HCT116 (cell line): ENCODE measurements around the gene TSPAN1. TPM values are rescaled to one million over a fixed set of nuclear protein-coding genes. Genes with fewer than 3 reads are reported as not detected.

Source experiments
- ATAC-seq: fragments of 200-7000 bp; cut with Tn5 transposase; 2 replicates; pipeline ENCODE4 v1.9.1; 2020; ENCODE audit warnings: mild to moderate bottlenecking, moderate library complexity
- BruUV-seq: library from RNA; stranded (reverse); fragments of 400-500 nt; replicated peaks from 2 replicates; lab custom pipeline; 2021; lab: Mats Ljungman, UMichigan
- CTCF ChIA-PET: fragments of 300-600 bp; sonication (Branson Sonifier 250); formaldehyde crosslinking; loops from one replicate; lab custom pipeline; 2021; ENCODE audit warnings: antibody characterized with exemption; lab: Charles Lee
- POLR2A ChIA-PET: fragments of 300-600, 350-600 bp; sonication (Branson Sonifier 250); formaldehyde crosslinking; loops from one replicate; lab custom pipeline; 2021; ENCODE audit warnings: antibody characterized with exemption; lab: Charles Lee
- RAD21 ChIA-PET, 2 experiments: fragments of 300-600 bp; sonication (Branson Sonifier 250); formaldehyde crosslinking; loops; one replicate each; lab custom pipeline; 2023; ENCODE audit warnings: low total read pairs in 2 of 2; ENCODE audit not compliant: uncharacterized antibody in 2 of 2, unreplicated experiment in 2 of 2, low non-redundant PET in 1 of 2; lab: Charles Lee
- DNase-seq: peaks from one replicate; pipeline ENCODE4 v3.0.0-alpha.2; 2010; ENCODE audit warnings: low read depth, low spot score
- H2AFZ ChIP-seq: fragments of 200-600 bp; shearing (Covaris generic), sonication (generic); 2 replicates; pipeline ENCODE4 v1.6.1; 2017; ENCODE audit warnings: low read depth, mixed run types, mixed read lengths, antibody characterized with exemption, low read length; ENCODE audit not compliant: poor library complexity, severe bottlenecking
- H3K27ac ChIP-seq: 2 replicates; pipeline ENCODE4 v1.5.1; 2012; ENCODE audit warnings: low read depth, low read length
- H3K27me3 ChIP-seq: fragments of 200-600 bp; sonication (generic); 2 replicates; pipeline ENCODE4 v1.6.1; 2016; ENCODE audit warnings: mixed run types, low read length, mixed read lengths; ENCODE audit not compliant: insufficient read depth
- H3K36me3 ChIP-seq, 2 experiments: fragments of 200-500 bp in 1 of 2; fragments of 200-600 bp in 1 of 2; sonication (Bioruptor generic) in 1 of 2; sonication (generic) in 1 of 2; 2 replicates each; pipeline versions ENCODE4 v1.5.1 to v1.6.1; 2014 to 2016; ENCODE audit warnings: low read length in 2 of 2, inconsistent platforms in 1 of 2, mixed read lengths in 1 of 2, mixed run types in 1 of 2; ENCODE audit not compliant: insufficient read depth in 2 of 2, control insufficient read depth in 1 of 2
- H3K4me1 ChIP-seq, 2 experiments: fragments of 200-600 bp in 1 of 2; sonication (generic) in 1 of 2; 2 replicates each; pipeline versions ENCODE4 v1.5.1 to v1.6.1; 2012 to 2017; ENCODE audit warnings: low read length in 2 of 2, inconsistent platforms in 1 of 2, mild to moderate bottlenecking in 1 of 2, mixed read lengths in 1 of 2, mixed run types in 1 of 2, moderate library complexity in 1 of 2; ENCODE audit not compliant: insufficient read depth in 2 of 2, control insufficient read depth in 1 of 2
- H3K4me2 ChIP-seq: fragments of 200-600 bp; sonication (generic); 2 replicates; pipeline ENCODE4 v1.6.1; 2017; ENCODE audit warnings: mixed run types, low read length, mixed read lengths
- H3K4me3 ChIP-seq, 2 experiments: fragments of 200-600 bp in 1 of 2; sonication (generic) in 1 of 2; replicated peaks in 1 of 2; 2 replicates each; pipeline ENCODE4 v1.5.1; 2011 to 2016; ENCODE audit warnings: low read length in 2 of 2, control low read depth in 1 of 2, low read depth in 1 of 2, mild to moderate bottlenecking in 1 of 2, mixed read lengths in 1 of 2, mixed run types in 1 of 2
- H3K79me2 ChIP-seq: fragments of 200-600 bp; sonication (generic); 2 replicates; pipeline ENCODE4 v1.6.1; 2017; ENCODE audit warnings: mild to moderate bottlenecking, mixed run types, low read length, moderate library complexity, mixed read lengths; ENCODE audit not compliant: insufficient read depth
- H3K9ac ChIP-seq: fragments of 200-600 bp; sonication (generic); 2 replicates; pipeline ENCODE4 v1.6.1; 2016; ENCODE audit warnings: low read length, mixed read lengths
- H3K9me2 ChIP-seq: fragments of 200-600 bp; sonication (generic), shearing (Covaris generic); 2 replicates; pipeline ENCODE4 v1.6.1; 2017; ENCODE audit warnings: mixed run types, mild to moderate bottlenecking, moderate library complexity; ENCODE audit not compliant: insufficient read depth
- H3K9me3 ChIP-seq, 2 experiments: fragments of 200-500 bp in 1 of 2; fragments of 200-600 bp in 1 of 2; sonication (Bioruptor generic) in 1 of 2; sonication (generic) in 1 of 2; 2 replicates each; pipeline ENCODE4 v1.6.1; 2014 to 2017; ENCODE audit warnings: low read length in 2 of 2, mixed read lengths in 2 of 2, inconsistent platforms in 1 of 2, low read depth in 1 of 2, mild to moderate bottlenecking in 1 of 2, mixed run types in 1 of 2, moderate library complexity in 1 of 2; ENCODE audit not compliant: control insufficient read depth in 1 of 2, insufficient read depth in 1 of 2
- H4K20me1 ChIP-seq: fragments of 200-600 bp; sonication (generic), shearing (Covaris generic); 2 replicates; pipeline ENCODE4 v1.6.1; 2017; ENCODE audit warnings: mixed run types, mild to moderate bottlenecking, moderate library complexity; ENCODE audit not compliant: insufficient read depth
- ATF3 ChIP-seq: IDR thresholded peaks from 2 replicates; pipeline ENCODE4 v1.6.1; 2012
- EZH2 ChIP-seq: fragments of 200-600 bp; sonication (generic); IDR thresholded peaks from 2 replicates; pipeline ENCODE4 v1.6.1; 2017; ENCODE audit warnings: antibody characterized with exemption, mixed run types
- FOSL1 ChIP-seq: IDR thresholded peaks from 2 replicates; pipeline ENCODE4 v1.6.1; 2012; ENCODE audit warnings: low read depth
- POLR2A ChIP-seq: IDR thresholded peaks from 2 replicates; pipeline ENCODE4 v1.7.0; 2011; ENCODE audit warnings: borderline replicate concordance; ENCODE audit not compliant: insufficient read depth, insufficient read length; ENCODE audit errors: extremely low read depth
- RAD21 ChIP-seq: IDR thresholded peaks from 2 replicates; pipeline ENCODE4 v1.6.1; 2012; ENCODE audit warnings: low read depth, mild to moderate bottlenecking
- YY1 ChIP-seq: IDR thresholded peaks from 2 replicates; pipeline ENCODE4 v1.6.1; 2011; ENCODE audit warnings: low read length, low read depth, moderate library complexity, mild to moderate bottlenecking; ENCODE audit not compliant: insufficient replicate concordance; ENCODE audit errors: extremely low read depth
- intact Hi-C: fragments of 100-400 bp; cut with micrococcal nuclease; formaldehyde crosslinking; loops from 2 replicates; pipeline ENCODE4 v1.10.0; 2022
- total RNA-seq: library from RNA; stranded (reverse); gene quantifications from one replicate; pipeline ENCODE4 v1.2.1, GENCODE V29; 2021; ENCODE audit not compliant: unreplicated experiment

TSPAN1 gene
- total RNA-seq, 1 experiment from 2014 or later = 9.9 TPM

GRCh38 chr1:46197964-46198811, 23.3 kb downstream of the TSPAN1 start, which contains the start of gene POMGNT1 (continued):
- TF ChIP-seq YY1 = no peak
- TF ChIP-seq ATF3 = no peak
- TF ChIP-seq FOSL1 = no peak
- peak; percentile 40 for TF ChIP-seq POLR2A

GRCh38 chr1:46199233-46199749, 24.4 kb downstream of the TSPAN1 start:
- RAD21 ChIA-PET = no interaction called here
- CTCF ChIA-PET = interaction anchor here (1.0 to 3.0 kb wide), 2 partner anchors 16 to 24 kb away, joined by 5 to 9 read pairs; no protein-coding TSS in a partner anchor
- Histone ChIP-seq H3K4me2 (peak overlapping the region; percentile 96), H3K9ac (peak overlapping the region; percentile 87), H3K9me3 (no peaks in the 10 kb centered on the region), H3K9me2 (no peaks in the 10 kb centered on the region), H3K27me3 (no peaks in the 10 kb centered on the region), H3K36me3 (peaks cover 0 to 10% of the 10 kb centered on the region in 2 experiments; a peak in 1 of 4 replicates), H3K4me3 (peak overlapping the region; percentile 66 to 79), H3K79me2 (peaks cover 8% of the 10 kb centered on the region; the same call in 1 of the 2 replicates), H2AFZ (no peak overlapping the region), H3K27ac (peak overlapping the region; percentile 78; the same call in 1 of the 2 replicates), H3K4me1 (peaks cover 11 to 16% of the 10 kb centered on the region in 2 experiments; a peak in 3 of 4 replicates), H4K20me1 (no peaks in the 10 kb centered on the region)
- intact Hi-C loops = no loop called here
- peak; percentile 13; the same call in 1 of the 2 replicates for TF ChIP-seq RAD21
- no peak for TF ChIP-seq EZH2
- no peak for ATAC-seq
- DNase-seq = no peak
- TSS peak; percentile 79 for BruUV-seq
- POLR2A ChIA-PET = interaction anchor here (0.9 to 1.0 kb wide), 2 partner anchors 16 to 24 kb away, joined by 5 to 7 read pairs; no protein-coding TSS in a partner anchor
